Activated CD4-positive, alpha-beta T cell treated with anti-CD3 and anti-CD28 coated beads for 1 hour (primary cell): ENCODE measurements around the gene TSPAN18.

ENCODE experiments used
- DNase-seq: peaks from one replicate; pipeline ENCODE4 v3.0.0-alpha.2; 2020

The TSPAN18 gene

GRCh38 chr11:44711113-44711786 is 15.5 kb upstream of the TSPAN18 start:
- no peak for DNase-seq

- DNase-seq = no peak
Measured at GRCh38 chr11:44711787-44712608, 14.8 kb upstream of the TSPAN18 start.

- DNase-seq = no peak
Measured at GRCh38 chr11:44713022-44713421, 13.7 kb upstream of the TSPAN18 start.

- DNase-seq = no peak
Measured at GRCh38 chr11:44716256-44716655, 10.5 kb upstream of the TSPAN18 start.

GRCh38 chr11:44718057-44718456 is 8.7 kb upstream of the TSPAN18 start:
- no peak for DNase-seq

GRCh38 chr11:44718612-44719390 is 8.0 kb upstream of the TSPAN18 start:
- no peak for DNase-seq

GRCh38 chr11:44725016-44725685 is 1.6 kb upstream of the TSPAN18 start:
- no peak for DNase-seq

- no peak for DNase-seq
Measured at GRCh38 chr11:44725757-44726282, 942 bp upstream of the TSPAN18 start.

- DNase-seq = no peak
Measured at GRCh38 chr11:44727114-44727372, 281 bp downstream of the TSPAN18 start.

GRCh38 chr11:44727373-44728287 is 868 bp downstream of the TSPAN18 start:
- DNase-seq = peak; percentile 68

GRCh38 chr11:44728491-44728910 is 1.7 kb downstream of the TSPAN18 start:
- DNase-seq = no peak

GRCh38 chr11:44729063-44729462 is 2.3 kb downstream of the TSPAN18 start:
- no peak for DNase-seq

GRCh38 chr11:44729713-44730112 is 3.0 kb downstream of the TSPAN18 start:
- no peak for DNase-seq

GRCh38 chr11:44730775-44731174 is 4.0 kb downstream of the TSPAN18 start:
- no peak for DNase-seq

GRCh38 chr11:44731685-44732430 is 5.1 kb downstream of the TSPAN18 start:
- no peak for DNase-seq

- DNase-seq = no peak
Measured at GRCh38 chr11:44732564-44732963, 5.8 kb downstream of the TSPAN18 start.

GRCh38 chr11:44733877-44734276 is 7.1 kb downstream of the TSPAN18 start:
- no peak for DNase-seq

GRCh38 chr11:44734843-44735381 is 8.2 kb downstream of the TSPAN18 start:
- no peak for DNase-seq

- DNase-seq = no peak
Measured at GRCh38 chr11:44736791-44737190, 10.0 kb downstream of the TSPAN18 start.

- DNase-seq = no peak
Measured at GRCh38 chr11:44737245-44738085, 10.7 kb downstream of the TSPAN18 start.
